Heart right ventricle (tissue), 12 donors: ENCODE data around the gene ITGB5. TPM values are rescaled to one million over a fixed set of nuclear protein-coding genes. Genes with fewer than 3 reads are reported as not detected.

Experiments used
- microRNA-seq, 2 donors: library from miRNA; unstranded; fragments of <30 nt; microRNA quantifications; one replicate each; pipeline ENCODE4 v1.2.0, GENCODE V29; 2021
- polyA plus RNA-seq, 2 donors: library from polyadenylated mRNA; stranded (reverse); fragments of 200-250 nt; gene quantifications; one replicate each; pipeline ENCODE4 v1.2.3, GENCODE V29; 2013
- total RNA-seq, 10 donors: library from RNA; stranded (reverse); fragmentation: NEBNext Ultra II Directional in 3 of 10; extraction: Animal tissue kit (Norgen Biotek cat#: 25700) in 3 of 10; gene quantifications; one replicate each; pipeline versions ENCODE4 v1.2.1 to v1.2.4, GENCODE V29; 2021 to 2023
- donor health status: ischemic (EF 13 %, LVEDD 7.1; RV severe dilation, severe dysfunction).
- donor health status: healthy with polysubstance abuse.
- donor health status: DM: no; HTN: yes; CAD: no.
- donor health status: DM: no; HTN: no; CAD: no.
- donor health status: ischemic (EF 25% LVEDD 6.9; RV normal size, moderate dysfunction).
- donor health status: ischemic (EF 25% LVEDD 5.7; RV mildly dilated, moderate dysfunction).
- donor health status: healthy.
- donor health status: nonischemic (EF 11% LVEDD 7.7; RV severe dilation, severe dysfunction).
- donor health status: DM: yes; HTN: yes; CAD: no.
- donor health status: PGD.
- donor health status: ischemic (EF 29% LVEDD 5.4; RV normal size, mild dysfunction).
- donor health status: nonischemic (EF 23%, LVEDD 6.1; RV moderate dilation, normal function).

Gene ITGB5
- total and polyA plus RNA-seq, 12 donors, result 18.5 to 154 (median 108) TPM

Small RNA genes within 50 kb of the gene (microRNA-seq; reads per million reads assigned to microRNA genes)
- gene MIR544B, result 0 reads per million in 2 donors

Other genes with a start within 250 kb of the ITGB5 start
- 10 to 100 TPM in 3 of 10 donors, 1 to 10 TPM in 7; 4.9 to 14.4 (median 7.7) TPM for gene UMPS, start 156.9 kb downstream of the ITGB5 start, total RNA-seq
- gene UMPS, start 156.9 kb downstream of the ITGB5 start, polyA plus RNA-seq, result 1 to 10 TPM; 3.1 to 6.5 TPM
- under 1 TPM in 2 of 10 donors, not detected in 8; 0.37 to 0.41 TPM for gene MUC13, start 47.4 kb upstream of the ITGB5 start, total RNA-seq
- gene MUC13, start 47.4 kb upstream of the ITGB5 start, polyA plus RNA-seq, result under 1 TPM in 1 of 2 donors, not detected in 1; 0.03 TPM
- 100 to 1,000 TPM in 7 of 10 donors, 10 to 100 TPM in 3; 79.0 to 186 (median 143) TPM for gene HEG1, start 168.6 kb upstream of the ITGB5 start, total RNA-seq
- 10 to 100 TPM; 12.2 to 25.4 TPM for gene HEG1, start 168.6 kb upstream of the ITGB5 start, polyA plus RNA-seq